ENCODE results near the gene OPCML. TPM values are rescaled to one million over a fixed set of nuclear protein-coding genes. Genes with fewer than 3 reads are reported as not detected.

The OPCML gene
- total and polyA plus RNA-seq, 2 donors (not counting 1 experiment from before 2014, with no cell fraction given): not detected

GRCh38 chr11:132987936-132988335, 544.4 kb downstream of the OPCML start:
- H3K4me1 Mint-ChIP-seq: no peaks in the 10 kb centered on the region
- TF ChIP-seq CTCF (IDR thresholded peaks at IDR 0.05) (no peak), EZH2 (IDR thresholded peaks at IDR 0.05; ENCODE audit: borderline replicate concordance, insufficient read depth, low read depth, low read length, poor library complexity, severe bottlenecking) (no peak)
- Histone ChIP-seq H3K4me2 (replicated peaks; ENCODE audit: low read depth, low read length, poor library complexity, severe bottlenecking) (no peak overlapping the region), H3K79me2 (ENCODE audit: control insufficient read depth, insufficient read depth, low read length) (no peaks in the 10 kb centered on the region), H2AFZ (ENCODE audit: insufficient read depth, low read depth, low read length, poor library complexity, severe bottlenecking) (no peak overlapping the region), H4K20me1 (ENCODE audit: control insufficient read depth, insufficient read depth, low read length, poor library complexity, severe bottlenecking) (no peaks in the 10 kb centered on the region), H3K27me3 (replicated peaks in 1 of 4; ENCODE audit: control extremely low read depth in 1 of 4, control insufficient read depth in 3 of 4, insufficient read depth in 4 of 4, low read length in 3 of 4) (no peaks in the 10 kb centered on the region), H3K27ac (ENCODE audit: low read length in 2 of 2) (no peak overlapping the region), H3K36me3 (replicated peaks in 1 of 2; ENCODE audit: control extremely low read depth in 1 of 2, control insufficient read depth in 1 of 2, extremely low read depth in 1 of 2, insufficient read depth in 2 of 2, low read length in 1 of 2) (no peaks in the 10 kb centered on the region), H3K9ac (ENCODE audit: low read length) (no peak overlapping the region), H3K4me1 (ENCODE audit: control insufficient read depth in 2 of 2, insufficient read depth in 2 of 2, low read length in 2 of 2) (no peaks in the 10 kb centered on the region), H3K4me3 (ENCODE audit: control extremely low read depth in 1 of 5, extremely low read depth in 1 of 5, insufficient read depth in 1 of 5, low read depth in 2 of 5, low read length in 4 of 5) (no peak overlapping the region), H3K9me3 (ENCODE audit: control extremely low read depth in 1 of 3, control insufficient read depth in 2 of 3, insufficient read depth in 1 of 3, low read length in 2 of 3) (peaks cover 0 to 3% (median 0%) of the 10 kb centered on the region in 3 donors)
- no CpG with 5 or more reads among the region's 2 CpGs for WGBS (ENCODE audit: insufficient coverage)
- DNase-seq: no peak
- no peak overlapping the region for H3K4me3 Mint-ChIP-seq
- ChIA-PET POLR2A (no interaction called here), CTCF (no interaction called here)
- H3K27ac Mint-ChIP-seq: no peak overlapping the region
- intact Hi-C loops (cut with micrococcal nuclease): no loop called here
- H3K27me3 Mint-ChIP-seq: no peaks in the 10 kb centered on the region
- no peak for ATAC-seq (ENCODE audit: low read depth)
- H3K9me3 Mint-ChIP-seq (ENCODE audit: insufficient read depth): no peaks in the 10 kb centered on the region

- H3K4me1 Mint-ChIP-seq: no peaks in the 10 kb centered on the region
- no peak overlapping the region for H3K9ac ChIP-seq (ENCODE audit: low read length)
- H3K4me2 ChIP-seq (replicated peaks; ENCODE audit: low read depth, low read length, poor library complexity, severe bottlenecking): no peak overlapping the region
- intact Hi-C loops (cut with micrococcal nuclease): no loop called here
- no peak overlapping the region for H2AFZ ChIP-seq (ENCODE audit: insufficient read depth, low read depth, low read length, poor library complexity, severe bottlenecking)
- H3K79me2 ChIP-seq (ENCODE audit: control insufficient read depth, insufficient read depth, low read length): no peaks in the 10 kb centered on the region
- no peaks in the 10 kb centered on the region for H4K20me1 ChIP-seq (ENCODE audit: control insufficient read depth, insufficient read depth, low read length, poor library complexity, severe bottlenecking)
- TF ChIP-seq EZH2 (IDR thresholded peaks at IDR 0.05; ENCODE audit: borderline replicate concordance, insufficient read depth, low read depth, low read length, poor library complexity, severe bottlenecking) (no peak), CTCF (IDR thresholded peaks at IDR 0.05) (no peak)
- H3K4me3 Mint-ChIP-seq: no peak overlapping the region
- no peaks in the 10 kb centered on the region for H3K36me3 ChIP-seq (replicated peaks in 1 of 2; ENCODE audit: control extremely low read depth in 1 of 2, control insufficient read depth in 1 of 2, extremely low read depth in 1 of 2, insufficient read depth in 2 of 2, low read length in 1 of 2)
- ChIA-PET CTCF (no interaction called here), POLR2A (no interaction called here)
- H3K27ac ChIP-seq (ENCODE audit: low read length in 2 of 2): no peak overlapping the region
- no peaks in the 10 kb centered on the region for H3K27me3 ChIP-seq (replicated peaks in 1 of 4; ENCODE audit: control extremely low read depth in 1 of 4, control insufficient read depth in 3 of 4, insufficient read depth in 4 of 4, low read length in 3 of 4)
- H3K27ac Mint-ChIP-seq: no peak overlapping the region
- H3K4me3 ChIP-seq (ENCODE audit: control extremely low read depth in 1 of 5, extremely low read depth in 1 of 5, insufficient read depth in 1 of 5, low read depth in 2 of 5, low read length in 4 of 5): no peak overlapping the region
- WGBS (ENCODE audit: insufficient coverage): 75% methylated on average over 1 of the region's 1 CpG
- ATAC-seq (ENCODE audit: low read depth) (no peak), DNase-seq (no peak)
- no peaks in the 10 kb centered on the region for H3K4me1 ChIP-seq (ENCODE audit: control insufficient read depth in 2 of 2, insufficient read depth in 2 of 2, low read length in 2 of 2)
- no peaks in the 10 kb centered on the region for H3K27me3 Mint-ChIP-seq
- H3K9me3 ChIP-seq (ENCODE audit: control extremely low read depth in 1 of 3, control insufficient read depth in 2 of 3, insufficient read depth in 1 of 3, low read length in 2 of 3): peaks cover 0 to 5% (median 0%) of the 10 kb centered on the region in 3 donors
- H3K9me3 Mint-ChIP-seq (ENCODE audit: insufficient read depth): no peaks in the 10 kb centered on the region
These were observed 548.7 kb downstream of the OPCML start for GRCh38 chr11:132983641-132983978.
